Spleen (tissue), 11 donors: Measurements from ENCODE around the gene HAS3. TPM values are rescaled to one million over a fixed set of nuclear protein-coding genes. Genes with fewer than 3 reads are reported as not detected.
A peak's percentile ranks its signal among the peaks of the same experiment; 100 is the strongest.
"Not testable (repeated sequence)": the region's sequence is repeated elsewhere in the genome, so short reads cannot be mapped to it uniquely, and the experiment has no call there.

Experiments
- DNase-seq: peaks from one replicate; pipeline ENCODE4 v3.0.0-alpha.2; 2020
- H3K27ac ChIP-seq, 8 donors: fragments of 200-600 bp; sonication (generic) in 7 of 8; 1 replicate in 4 of 8; 2 replicates in 4 of 8; pipeline versions ENCODE4 v1.5.0 to v1.8.0; 2016 to 2021; ENCODE audit warnings: inconsistent platforms in 4 of 8, mild to moderate bottlenecking in 4 of 8, moderate library complexity in 1 of 8
- H3K27me3 ChIP-seq, 7 donors: fragments of 200-600 bp; sonication (generic) in 6 of 7; replicated peaks in 1 of 7; 1 replicate in 4 of 7; 2 replicates in 3 of 7; pipeline versions ENCODE4 v1.5.0 to v1.8.0; 2016 to 2021; ENCODE audit warnings: inconsistent platforms in 3 of 7, mild to moderate bottlenecking in 1 of 7
- H3K36me3 ChIP-seq, 6 donors: fragments of 200-600 bp; sonication (generic) in 5 of 6; 1 replicate in 4 of 6; 2 replicates in 2 of 6; pipeline versions ENCODE4 v1.5.0 to v1.8.0; 2016 to 2021; ENCODE audit warnings: inconsistent platforms in 2 of 6
- H3K4me1 ChIP-seq, 6 donors: fragments of 200-600 bp; sonication (generic) in 5 of 6; 1 replicate in 3 of 6; 2 replicates in 3 of 6; pipeline versions ENCODE4 v1.5.0 to v1.8.0; 2016 to 2021; ENCODE audit warnings: inconsistent platforms in 3 of 6
- H3K4me3 ChIP-seq, 8 donors: fragments of 200-600 bp; sonication (generic) in 7 of 8; 1 replicate in 4 of 8; 2 replicates in 4 of 8; pipeline versions ENCODE4 v1.5.0 to v1.8.0; 2016 to 2021; ENCODE audit warnings: inconsistent platforms in 4 of 8, mild to moderate bottlenecking in 4 of 8, moderate library complexity in 2 of 8
- H3K9me3 ChIP-seq, 8 donors: fragments of 200-600 bp; sonication (generic) in 7 of 8; 1 replicate in 4 of 8; 2 replicates in 4 of 8; pipeline versions ENCODE4 v1.5.0 to v1.8.0; 2016 to 2021; ENCODE audit warnings: inconsistent platforms in 4 of 8
- CTCF ChIP-seq, 11 experiments: fragments of 200-600 bp in 7 of 11; fragments of 450-650 bp in 4 of 11; sonication (generic) in 4 of 11; IDR thresholded peaks in 8 of 11; conservative IDR thresholded peaks in 3 of 11; 1 replicate in 7 of 11; 2 replicates in 4 of 11; pipeline versions ENCODE4 v1.4.0 to v1.8.0; 2016 to 2021; ENCODE audit warnings: antibody characterized with exemption in 11 of 11, inconsistent platforms in 4 of 11, mild to moderate bottlenecking in 1 of 11
- POLR2A ChIP-seq, 3 donors: fragments of 450-650 bp; IDR thresholded peaks; one replicate each; pipeline ENCODE4 v1.5.1; 2017; ENCODE audit warnings: antibody characterized with exemption in 3 of 3, mild to moderate bottlenecking in 1 of 3
- POLR2AphosphoS5 ChIP-seq, 3 donors: sonication (generic); formaldehyde crosslinking; IDR thresholded peaks; one replicate each; pipeline ENCODE4 v1.5.1; 2017; ENCODE audit warnings: antibody characterized with exemption in 3 of 3
- WGBS, 5 donors: extraction: QIAGEN DNeasy Blood & Tissue Kit in 3 of 5; methylation state at CpG; one replicate each; pipeline versions ENCODE4 v1.1.5 to v1.1.7; 2013 to 2018; 5-methylcytosine and 5-hydroxymethylcytosine counted together
- intact Hi-C: fragments of 100-400 bp; cut with DNase I; formaldehyde crosslinking; loops from one replicate; pipeline ENCODE4 v1.15.0; 2023; ENCODE audit warnings: low total_unique reads
- polyA plus RNA-seq, 3 donors: library from polyadenylated mRNA; stranded (reverse); fragments of 200-250 nt; gene quantifications; one replicate each; pipeline ENCODE4 v1.2.1, GENCODE V29; 2013
- total RNA-seq, 7 donors: library from RNA; depleted of rRNA in 3 of 7; stranded (reverse); fragments of >200 nt in 3 of 7; fragmentation: NEBNext Ultra II Directional in 4 of 7; extraction: Animal tissue kit (Norgen Biotek cat#: 25700) in 4 of 7; gene quantifications; one replicate each; pipeline versions ENCODE4 v1.1.0 to v1.2.1, GENCODE V29; 2016 to 2021
- donor health status: healthy with polysubstance abuse.
- donor health status: DM: no; HTN: no; CAD: no; lungs with moderate emphysema.
- donor health status: DM: no; HTN: no; CAD: no.
- donor health status: Bipolar disorder and iron deficiency.
- donor health status: healthy.
- donor health status: DM: no; HTN: no; CAD: no.
- donor health status: DM: yes; HTN: yes; CAD: no.

HAS3 gene
- total and polyA plus RNA-seq, 10 donors, result 0.51 to 2.0 (median 0.73) TPM

GRCh38 chr16:69120096-69120664 lies 14.7 kb downstream of the HAS3 start:
- no peak for TF ChIP-seq POLR2A (IDR thresholded peaks at IDR 0.05)
- no peak for TF ChIP-seq CTCF (IDR thresholded peaks at IDR 0.05 in 8 of 11, conservative IDR thresholded peaks at IDR 0.05 in 3 of 11)
- no peak for TF ChIP-seq POLR2AphosphoS5 (IDR thresholded peaks at IDR 0.05)
- Histone ChIP-seq H3K9me3 (no peaks in the 10 kb centered on the region), H3K27me3 (no peaks in the 10 kb centered on the region), H3K36me3 (peaks cover 4 to 79% (median 38%) of the 10 kb centered on the region in 6 donors), H3K4me3 (no peak overlapping the region), H3K4me1 (peaks cover 0 to 45% (median 3%) of the 10 kb centered on the region in 6 donors), H3K27ac (no peak overlapping the region)
- 95 to 98% (median 96%) methylated on average over 16 to 19 of the region's 19 CpGs for WGBS, 5 donors
- intact Hi-C loops, result loop anchor here (10.0 kb wide), 1 partner anchor 415 kb away; no protein-coding TSS in a partner anchor
- peak; percentile 54 for DNase-seq

GRCh38 chr16:69123910-69124309 lies 18.5 kb downstream of the HAS3 start:
- Histone ChIP-seq H3K36me3 (peaks cover 4 to 63% (median 30%) of the 10 kb centered on the region in 6 donors), H3K4me1 (peaks cover 7 to 68% (median 17%) of the 10 kb centered on the region in 6 donors), H3K27ac (no peak overlapping the region), H3K9me3 (no peaks in the 10 kb centered on the region), H3K4me3 (no peak overlapping the region), H3K27me3 (no peaks in the 10 kb centered on the region)
- TF ChIP-seq CTCF (IDR thresholded peaks at IDR 0.05 in 8 of 11, conservative IDR thresholded peaks at IDR 0.05 in 3 of 11) (peak; percentile 50 to 78 (median 68)), POLR2AphosphoS5 (IDR thresholded peaks at IDR 0.05) (no peak), POLR2A (IDR thresholded peaks at IDR 0.05) (no peak)
- DNase-seq, result peak; percentile 20
- 85 to 87% (median 85%) methylated on average over 3 of the region's 3 CpGs for WGBS, 5 donors
- intact Hi-C loops, result loop anchor here (10.0 kb wide), 1 partner anchor 419 kb away; no protein-coding TSS in a partner anchor

GRCh38 chr16:69124406-69124805 lies 19.0 kb downstream of the HAS3 start:
- intact Hi-C loops, result loop anchor here (10.0 kb wide), 1 partner anchor 420 kb away; no protein-coding TSS in a partner anchor
- H3K9me3 ChIP-seq, H3K27me3 ChIP-seq, H3K27ac ChIP-seq, H3K4me3 ChIP-seq: not testable (repeated sequence)
- WGBS, 5 donors, result 84 to 94% (median 92%) methylated on average over 8 of the region's 8 CpGs
- DNase-seq, result peak; percentile 46
- Histone ChIP-seq H3K4me1 (peaks cover 9 to 70% (median 19%) of the 10 kb centered on the region in 6 donors), H3K36me3 (peaks cover 4 to 61% (median 25%) of the 10 kb centered on the region in 6 donors)

GRCh38 chr16:69124961-69125360 lies 19.5 kb downstream of the HAS3 start:
- H3K9me3 ChIP-seq, H3K27me3 ChIP-seq, H3K4me3 ChIP-seq, H3K27ac ChIP-seq: not testable (repeated sequence)
- 95 to 96% (median 96%) methylated on average over 14 of the region's 14 CpGs for WGBS, 5 donors
- DNase-seq, result peak; percentile 17
- peaks cover 4 to 56% (median 19%) of the 10 kb centered on the region in 6 donors for H3K36me3 ChIP-seq
- intact Hi-C loops, result loop anchor here (10.0 kb wide), 1 partner anchor 420 kb away; no protein-coding TSS in a partner anchor
- peaks cover 14 to 71% (median 24%) of the 10 kb centered on the region in 6 donors for H3K4me1 ChIP-seq

- WGBS, 5 donors, result 67 to 77% (median 67%) methylated on average over 3 of the region's 3 CpGs
- Histone ChIP-seq H3K36me3 (peaks cover 0 to 43% (median 7%) of the 10 kb centered on the region in 6 donors), H3K4me1 (peaks cover 25 to 83% (median 36%) of the 10 kb centered on the region in 6 donors), H3K27me3 (no peaks in the 10 kb centered on the region), H3K9me3 (no peaks in the 10 kb centered on the region), H3K4me3 (no peak overlapping the region), H3K27ac (peak overlapping the region in 1 of 8 donors; percentile 10)
- TF ChIP-seq CTCF (IDR thresholded peaks at IDR 0.05 in 8 of 11, conservative IDR thresholded peaks at IDR 0.05 in 3 of 11) (no peak), POLR2A (IDR thresholded peaks at IDR 0.05) (no peak), POLR2AphosphoS5 (IDR thresholded peaks at IDR 0.05) (no peak)
- DNase-seq, result no peak
- intact Hi-C loops, result loop anchor here (10.0 kb wide), 1 partner anchor 421 kb away; no protein-coding TSS in a partner anchor
These were observed 20.8 kb downstream of the HAS3 start for GRCh38 chr16:69126221-69126620.

- not testable (repeated sequence) for H3K9me3 ChIP-seq, H3K4me3 ChIP-seq, H3K27ac ChIP-seq, H3K27me3 ChIP-seq
- WGBS, 5 donors, result 94 to 98% (median 95%) methylated on average over 10 of the region's 10 CpGs
- Histone ChIP-seq H3K4me1 (peaks cover 25 to 89% (median 40%) of the 10 kb centered on the region in 6 donors), H3K36me3 (peaks cover 0 to 37% (median 6%) of the 10 kb centered on the region in 6 donors)
- intact Hi-C loops, result loop anchor here (10.0 kb wide), 1 partner anchor 422 kb away; no protein-coding TSS in a partner anchor
- peak; percentile 25 for DNase-seq
These were observed 21.3 kb downstream of the HAS3 start for GRCh38 chr16:69126801-69127200.
